Measurements from ENCODE around the gene ANKS6. TPM values are rescaled to one million over a fixed set of nuclear protein-coding genes. Genes with fewer than 3 reads are reported as not detected.

Gene ANKS6
- total RNA-seq, 4 donors from 2014 or later = 7.0 to 37.8 (median 10.3) TPM

GRCh38 chr9:98719055-98719454 lies 77.3 kb downstream of the ANKS6 start:
- TF ChIP-seq EP300 (IDR thresholded peaks at IDR 0.05) = no peak
- TF ChIP-seq POLR2AphosphoS5 (IDR thresholded peaks at IDR 0.05) = no peak
- no peak for TF ChIP-seq POLR2A (IDR thresholded peaks at IDR 0.05)
- no peak for TF ChIP-seq CTCF (IDR thresholded peaks at IDR 0.05)
- Histone ChIP-seq H3K4me3 (no peak overlapping the region), H3K36me3 (no peaks in the 10 kb centered on the region), H3K27ac (no peak overlapping the region), H3K9me3 (no peaks in the 10 kb centered on the region), H3K4me1 (no peaks in the 10 kb centered on the region), H3K27me3 (peaks cover 8% of the 10 kb centered on the region)
- no peak for DNase-seq (ENCODE audit: low spot score in 2 of 2)
- 54% methylated on average over 2 of the region's 2 CpGs for WGBS

- Histone ChIP-seq H3K36me3 (no peaks in the 10 kb centered on the region), H3K27ac (no peak overlapping the region), H3K9me3 (no peaks in the 10 kb centered on the region), H3K27me3 (peaks cover 33% of the 10 kb centered on the region), H3K4me3 (no peak overlapping the region), H3K4me1 (no peaks in the 10 kb centered on the region)
- WGBS = 73% methylated on average over 1 of the region's 1 CpG
- no peak for DNase-seq (ENCODE audit: low spot score in 2 of 2)
- TF ChIP-seq EP300 (IDR thresholded peaks at IDR 0.05) (no peak), POLR2A (IDR thresholded peaks at IDR 0.05) (no peak), POLR2AphosphoS5 (IDR thresholded peaks at IDR 0.05) (no peak), CTCF (IDR thresholded peaks at IDR 0.05) (no peak)
Measured at GRCh38 chr9:98714833-98715232, 81.5 kb downstream of the ANKS6 start.

GRCh38 chr9:98712987-98713386 lies 83.4 kb downstream of the ANKS6 start:
- H3K27ac ChIP-seq = no peak overlapping the region
- TF ChIP-seq EP300 (IDR thresholded peaks at IDR 0.05) = no peak
- no peak for TF ChIP-seq POLR2AphosphoS5 (IDR thresholded peaks at IDR 0.05)
- no peak for TF ChIP-seq CTCF (IDR thresholded peaks at IDR 0.05)
- TF ChIP-seq POLR2A (IDR thresholded peaks at IDR 0.05) = no peak
- H3K4me3 ChIP-seq = no peak overlapping the region
- peaks cover 13% of the 10 kb centered on the region for H3K4me1 ChIP-seq
- H3K27me3 ChIP-seq = peaks cover 50% of the 10 kb centered on the region
- no peak for DNase-seq (ENCODE audit: low spot score in 2 of 2)
- H3K36me3 ChIP-seq = no peaks in the 10 kb centered on the region
- no peaks in the 10 kb centered on the region for H3K9me3 ChIP-seq

- no peak for DNase-seq (ENCODE audit: low spot score in 2 of 2)
- no peaks in the 10 kb centered on the region for H3K36me3 ChIP-seq
- TF ChIP-seq POLR2A (IDR thresholded peaks at IDR 0.05) (no peak), CTCF (IDR thresholded peaks at IDR 0.05) (no peak), POLR2AphosphoS5 (IDR thresholded peaks at IDR 0.05) (no peak), EP300 (IDR thresholded peaks at IDR 0.05) (no peak)
- peaks cover 73% of the 10 kb centered on the region for H3K27me3 ChIP-seq
- H3K9me3 ChIP-seq = no peaks in the 10 kb centered on the region
- no peak overlapping the region for H3K27ac ChIP-seq
- 61% methylated on average over 14 of the region's 14 CpGs for WGBS
- no peak overlapping the region for H3K4me3 ChIP-seq
- peaks cover 25% of the 10 kb centered on the region for H3K4me1 ChIP-seq
Measured at GRCh38 chr9:98709968-98710965, 86.1 kb downstream of the ANKS6 start.
